CMK (cell line): Measurements from ENCODE around the gene EPX.

Experiments
- DNase-seq: peaks from one replicate; pipeline ENCODE4 v3.0.0-alpha.2; 2010; ENCODE audit warnings: low read depth

The EPX gene

GRCh38 chr17:58186591-58186990 is 5.9 kb upstream of the EPX start:
- DNase-seq = no peak

- DNase-seq = no peak
These were observed 5.5 kb upstream of the EPX start for GRCh38 chr17:58187063-58187462.

GRCh38 chr17:58187675-58188074 is 4.9 kb upstream of the EPX start:
- no peak for DNase-seq

GRCh38 chr17:58189436-58190146 is 2.9 kb upstream of the EPX start:
- no peak for DNase-seq

- no peak for DNase-seq
These were observed 1.2 kb upstream of the EPX start for GRCh38 chr17:58191241-58191896.

- DNase-seq = no peak
These were observed 1.2 kb downstream of the EPX start for GRCh38 chr17:58193641-58194255.

DNA sequence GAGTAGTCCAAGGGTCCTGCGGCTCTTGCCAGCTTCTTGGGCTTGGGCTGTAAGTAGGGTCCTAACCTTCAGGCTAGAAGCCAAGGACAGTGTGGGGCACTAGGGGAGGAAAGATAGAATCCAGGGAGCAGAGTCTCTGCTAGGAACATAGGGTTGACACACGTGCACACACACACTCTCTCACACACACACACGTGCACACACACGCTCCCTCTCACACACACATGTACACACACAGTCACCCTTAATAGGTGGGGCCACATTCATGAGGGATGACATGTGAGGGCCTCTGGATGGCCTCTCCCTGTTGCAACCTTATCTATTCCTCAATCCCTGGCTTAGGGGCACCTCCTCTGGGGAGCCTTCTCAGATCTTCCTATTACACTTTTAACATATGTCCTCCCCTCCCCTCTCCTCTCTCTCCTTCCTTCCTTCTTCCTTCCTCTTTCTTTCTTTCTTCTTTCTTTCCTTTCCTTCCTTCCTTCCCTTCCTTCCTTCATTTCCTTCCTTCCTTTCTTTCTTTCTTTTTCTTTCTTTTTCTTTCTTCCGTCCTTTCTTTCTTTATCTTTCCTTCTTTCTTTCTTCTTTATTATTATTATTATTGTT is 3.1 kb downstream of the EPX start:
- no peak for DNase-seq

DNA sequence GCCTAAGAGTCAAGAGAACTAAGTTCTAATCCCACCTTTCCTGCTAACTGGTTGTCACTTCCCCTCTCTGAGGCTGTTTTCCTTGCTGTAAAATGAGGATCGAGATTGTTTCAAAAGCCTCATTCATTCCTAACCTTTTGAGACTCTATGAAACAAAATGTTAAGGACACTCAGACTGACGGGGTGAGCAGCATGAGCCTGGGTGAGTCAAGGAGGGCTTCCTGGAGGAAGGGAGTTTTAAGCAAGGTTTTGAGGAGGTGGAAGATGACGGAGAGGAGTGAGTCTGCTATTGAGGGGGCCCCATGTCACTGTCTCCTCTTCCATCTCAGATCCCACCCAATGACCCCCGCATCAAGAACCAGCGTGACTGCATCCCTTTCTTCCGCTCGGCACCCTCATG is 4.1 kb downstream of the EPX start:
- DNase-seq = no peak

DNA sequence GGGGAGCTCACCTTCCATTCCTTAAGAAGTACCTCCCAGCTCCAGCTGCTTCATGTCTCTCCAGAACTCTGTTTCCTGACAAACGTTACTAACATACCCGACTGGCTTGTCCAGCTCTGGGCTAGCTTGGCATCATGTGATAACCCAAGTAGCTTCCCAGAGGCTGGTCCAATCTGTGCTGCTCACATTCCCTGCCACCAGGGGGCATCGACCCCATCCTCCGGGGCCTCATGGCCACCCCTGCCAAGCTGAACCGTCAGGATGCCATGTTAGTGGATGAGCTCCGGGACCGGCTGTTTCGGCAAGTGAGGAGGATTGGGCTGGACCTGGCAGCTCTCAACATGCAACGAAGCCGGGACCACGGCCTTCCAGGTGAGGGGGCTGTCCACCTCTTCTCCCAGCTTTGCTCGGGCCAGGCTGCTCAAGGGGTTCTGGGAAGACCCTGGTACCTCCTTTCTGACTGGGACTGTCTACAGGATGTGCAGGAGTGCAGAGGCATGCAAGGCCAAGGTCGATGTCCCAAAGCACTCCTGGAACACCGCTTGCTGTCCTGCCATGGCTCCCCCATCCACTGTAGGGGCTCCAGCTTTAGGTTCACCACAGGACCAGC is 7.6 kb downstream of the EPX start:
- peak; percentile 21 for DNase-seq

DNA sequence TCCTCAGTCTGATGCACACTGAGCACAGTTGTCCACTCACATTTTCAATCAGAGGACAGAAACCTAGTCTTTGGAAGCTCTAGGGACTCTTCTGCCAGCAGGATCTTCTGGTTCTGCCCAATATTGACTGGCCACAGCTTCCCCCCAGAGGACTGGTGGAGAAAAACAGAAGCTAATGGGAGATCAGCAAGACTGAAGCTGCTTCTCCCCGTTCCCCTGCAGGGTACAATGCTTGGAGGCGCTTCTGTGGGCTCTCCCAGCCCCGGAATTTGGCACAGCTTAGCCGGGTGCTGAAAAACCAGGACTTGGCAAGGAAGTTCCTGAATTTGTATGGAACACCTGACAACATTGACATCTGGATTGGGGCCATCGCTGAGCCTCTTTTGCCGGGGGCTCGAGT is 10.3 kb downstream of the EPX start:
- no peak for DNase-seq

- no peak for DNase-seq
These were observed 12.3 kb downstream of the EPX start for GRCh38 chr17:58204796-58205195.

GRCh38 chr17:58205936-58206335 is 13.4 kb downstream of the EPX start:
- no peak for DNase-seq

- no peak for DNase-seq
These were observed 14.9 kb downstream of the EPX start for GRCh38 chr17:58207451-58207850.

DNA sequence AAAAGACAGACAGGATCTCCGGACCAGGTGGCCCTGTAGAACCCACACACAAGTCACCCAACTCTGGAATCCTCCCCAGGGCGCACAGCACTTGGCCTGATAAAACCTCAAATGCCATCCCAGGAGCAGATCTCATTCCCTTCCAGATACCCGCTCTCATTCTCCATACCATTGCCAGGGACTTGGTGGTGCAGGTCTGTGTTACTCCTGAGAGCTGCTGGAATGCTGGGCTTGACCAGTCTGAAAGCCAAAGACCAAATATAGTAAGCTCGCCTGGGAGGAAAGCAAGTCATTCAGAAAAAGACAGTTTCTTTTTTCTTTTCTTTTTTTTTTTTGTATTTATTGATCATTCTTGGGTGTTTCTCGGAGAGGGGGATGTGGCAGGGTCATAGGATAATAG is 15.8 kb downstream of the EPX start:
- no peak for DNase-seq

- DNase-seq = no peak
These were observed 18.4 kb downstream of the EPX start for GRCh38 chr17:58210922-58211321.

DNA sequence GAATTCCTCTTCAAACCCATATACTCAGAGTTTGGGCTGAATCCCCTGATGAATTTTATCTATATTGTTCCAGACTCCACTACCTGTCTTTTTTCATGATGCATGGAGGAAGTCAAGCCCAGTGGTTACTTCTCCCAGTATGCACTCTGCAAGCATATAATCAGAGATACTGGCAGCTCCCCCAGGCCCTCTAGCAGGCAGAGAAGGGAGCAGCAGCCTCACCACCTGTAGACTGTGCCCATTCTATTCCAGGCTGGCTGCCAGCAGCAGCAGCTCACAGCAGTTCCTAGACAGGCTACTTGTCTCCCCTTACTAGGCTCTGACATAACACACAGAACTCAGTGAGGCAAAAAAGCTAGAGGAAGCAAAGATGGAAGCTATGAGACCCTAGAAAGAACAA is 23.2 kb downstream of the EPX start:
- no peak for DNase-seq

DNA sequence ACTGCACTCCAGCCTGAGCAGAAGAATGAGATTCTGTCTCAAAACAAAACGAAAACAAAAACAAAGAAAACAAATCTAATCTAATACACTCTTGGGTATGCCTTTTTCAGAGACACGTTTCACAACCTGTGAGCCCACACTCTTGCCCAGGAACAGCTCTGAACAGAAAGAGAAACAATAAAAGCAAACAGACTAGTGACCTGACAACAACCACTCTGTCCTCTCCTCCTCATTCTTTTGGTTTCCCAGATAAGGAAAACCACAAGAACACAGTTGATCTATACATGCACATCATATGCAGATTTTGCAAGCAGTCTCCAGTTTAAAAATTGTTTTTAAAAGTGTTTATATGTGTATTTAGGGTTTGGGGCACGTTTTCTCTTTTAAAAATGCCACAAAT is 25.2 kb downstream of the EPX start:
- no peak for DNase-seq

DNA sequence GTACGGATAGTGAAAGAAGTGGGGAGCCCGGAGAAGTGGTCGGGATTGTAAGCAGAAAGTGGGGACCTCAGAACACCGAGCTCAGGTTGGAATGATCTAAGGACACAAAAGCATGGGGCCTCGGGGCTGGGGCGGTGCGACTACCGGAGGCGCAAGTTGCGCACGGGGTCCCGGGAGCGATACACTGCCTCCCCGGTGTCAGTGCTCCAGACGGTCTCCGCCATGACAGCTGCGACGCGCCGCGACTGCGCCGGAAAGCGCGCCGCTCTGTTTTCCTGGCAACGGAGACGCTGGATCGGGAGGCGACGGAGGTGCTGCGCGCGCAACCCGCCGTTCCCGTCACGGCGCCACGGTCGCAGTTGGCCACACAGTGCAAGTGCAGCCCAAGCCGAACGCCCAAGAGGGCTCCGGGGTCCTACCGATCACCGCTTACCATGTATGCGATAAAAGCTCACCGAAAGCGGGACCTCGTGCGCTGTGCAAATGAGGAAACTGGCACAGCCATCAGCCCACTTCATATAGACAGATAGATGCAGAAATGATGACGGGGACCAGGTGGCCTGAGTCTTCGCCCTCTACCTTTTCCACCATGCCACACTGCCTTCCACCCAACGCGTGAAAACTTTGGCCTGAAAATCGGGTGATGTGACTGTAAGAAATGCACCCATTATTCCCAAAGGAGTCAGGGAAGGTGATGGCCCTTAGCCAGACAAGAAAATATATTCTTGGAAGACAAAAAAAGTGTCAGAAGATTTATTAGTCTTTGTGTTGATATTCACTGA is 26.7 kb downstream of the EPX start, which contains the start of gene MKS1:
Gene MKS1 (minus strand): TSS at position 249 of the 782 bp plus-strand sequence. CDS start 25 bp downstream, at position 224.
- DNase-seq = peak; percentile 85

- DNase-seq = no peak
These were observed 27.3 kb downstream of the EPX start for GRCh38 chr17:58219789-58220183.

DNA sequence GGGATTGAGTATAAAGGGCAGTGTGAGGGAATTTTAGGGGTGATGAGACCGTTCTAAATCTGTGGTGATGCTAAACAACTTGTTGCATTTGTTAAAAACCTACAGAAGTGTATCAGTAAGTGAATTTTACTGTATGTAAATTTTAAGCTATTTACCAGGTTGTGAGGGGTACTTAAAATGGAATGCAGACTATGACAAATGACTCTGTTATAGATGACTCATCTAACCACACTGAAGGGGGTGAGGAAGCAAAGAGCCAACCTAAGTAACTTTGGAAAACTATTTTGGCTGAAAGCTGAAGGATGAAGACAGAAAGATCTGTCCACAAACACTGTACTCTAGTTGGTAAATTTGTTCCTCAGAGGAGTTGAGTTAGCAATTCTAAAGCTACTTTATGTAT is 31.8 kb downstream of the EPX start:
- DNase-seq = no peak

- no peak for DNase-seq
These were observed 35.2 kb downstream of the EPX start for GRCh38 chr17:58227733-58228132.

- DNase-seq = no peak
These were observed 36.2 kb downstream of the EPX start for GRCh38 chr17:58228679-58229078.
